Endothelial cell of umbilical vein (primary cell): ENCODE measurements around the gene RRP1B. TPM values are rescaled to one million over a fixed set of nuclear protein-coding genes. Genes with fewer than 3 reads are reported as not detected.

Source experiments
- BruUV-seq: library from RNA; stranded (reverse); fragments of 400-500 nt; replicated peaks from 2 replicates; lab custom pipeline; 2021; lab: Mats Ljungman, UMichigan
- CTCF ChIA-PET: fragments of 300-600, 350-600 bp; sonication (Branson Sonifier 250); formaldehyde crosslinking; loops from one replicate; lab custom pipeline; 2021; ENCODE audit warnings: antibody characterized with exemption, inconsistent platforms; lab: Charles Lee
- POLR2A ChIA-PET: fragments of 300-600, 350-600 bp; sonication (Branson Sonifier 250); formaldehyde crosslinking; loops from one replicate; lab custom pipeline; 2021; ENCODE audit warnings: antibody characterized with exemption, inconsistent platforms; lab: Charles Lee
- DNase-seq: peaks from one replicate; pipeline ENCODE4 v3.0.0-alpha.2; 2011; ENCODE audit warnings: low read depth, low spot score
- FAIRE-seq: peaks from 2 replicates; lab custom pipeline; 2011; peaks lifted over from hg19 to GRCh38; lab: Jason Lieb, UNC
- H2AFZ ChIP-seq: 2 replicates; pipeline ENCODE4 v1.6.0; 2012; ENCODE audit warnings: low read depth, low read length, control low read depth, inconsistent platforms
- H3K27ac ChIP-seq: 2 replicates; pipeline ENCODE4 v1.5.1; 2011; ENCODE audit warnings: low read depth, mild to moderate bottlenecking, control low read depth, low read length, moderate library complexity; ENCODE audit not compliant: insufficient read depth
- H3K27me3 ChIP-seq, 2 experiments: 2 replicates each; pipeline versions ENCODE4 v1.6.0 to v1.6.1; 2011; ENCODE audit warnings: low read length in 2 of 2, mixed read lengths in 1 of 2; ENCODE audit not compliant: control insufficient read depth in 2 of 2, insufficient read depth in 2 of 2
- H3K36me3 ChIP-seq, 2 experiments: 2 replicates in 1 of 2; 3 replicates in 1 of 2; pipeline ENCODE4 v1.5.1; 2011; ENCODE audit warnings: low read length in 2 of 2, mild to moderate bottlenecking in 1 of 2, moderate library complexity in 1 of 2; ENCODE audit not compliant: control insufficient read depth in 2 of 2, insufficient read depth in 2 of 2; ENCODE audit errors: extremely low read depth in 1 of 2
- H3K4me1 ChIP-seq: 3 replicates; pipeline ENCODE4 v1.5.1; 2011; ENCODE audit warnings: mild to moderate bottlenecking, low read length; ENCODE audit not compliant: control insufficient read depth, insufficient read depth; ENCODE audit errors: extremely low read depth
- H3K4me2 ChIP-seq: 2 replicates; pipeline ENCODE4 v1.6.1; 2011; ENCODE audit warnings: low read length, control low read depth, mixed read lengths; ENCODE audit not compliant: insufficient read depth
- H3K4me3 ChIP-seq, 3 experiments: fragments of 200-600 bp in 1 of 3; sonication (generic), shearing (Covaris generic) in 1 of 3; replicated peaks in 1 of 3; 2 replicates each; pipeline ENCODE4 v1.5.1; 2011 to 2016; ENCODE audit warnings: control low read depth in 3 of 3, low read length in 3 of 3, mild to moderate bottlenecking in 2 of 3, inconsistent platforms in 1 of 3, low read depth in 1 of 3, moderate library complexity in 1 of 3; ENCODE audit not compliant: insufficient read depth in 1 of 3
- H3K79me2 ChIP-seq: 2 replicates; pipeline ENCODE4 v1.6.0; 2012; ENCODE audit warnings: low read length, inconsistent platforms; ENCODE audit not compliant: control insufficient read depth, insufficient read depth
- H3K9ac ChIP-seq: replicated peaks from 2 replicates; pipeline ENCODE3; 2011; ENCODE audit warnings: low read length, control low read depth; ENCODE audit not compliant: insufficient read depth; ENCODE audit errors: extremely low read depth
- H3K9me1 ChIP-seq: replicated peaks from 3 replicates; pipeline ENCODE4 v1.6.0; 2011; ENCODE audit warnings: mild to moderate bottlenecking, low read length; ENCODE audit not compliant: control insufficient read depth, insufficient read depth; ENCODE audit errors: extremely low read depth
- H3K9me3 ChIP-seq: replicated peaks from 2 replicates; pipeline ENCODE4 v1.5.1; 2012; ENCODE audit warnings: low read length, inconsistent platforms; ENCODE audit not compliant: control insufficient read depth, insufficient read depth
- H4K20me1 ChIP-seq: replicated peaks from 2 replicates; pipeline ENCODE3; 2011; ENCODE audit warnings: mild to moderate bottlenecking, low read length; ENCODE audit not compliant: control insufficient read depth, insufficient read depth; ENCODE audit errors: extremely low read depth
- EZH2 ChIP-seq: IDR thresholded peaks from 2 replicates; pipeline ENCODE4 v1.6.1; 2012; ENCODE audit warnings: borderline replicate concordance, low read depth, mild to moderate bottlenecking, moderate library complexity, low read length, inconsistent platforms; ENCODE audit not compliant: severe bottlenecking
- FOS ChIP-seq: IDR thresholded peaks from 2 replicates; pipeline ENCODE4 v1.6.1; 2011; ENCODE audit warnings: mild to moderate bottlenecking, low read length, moderate library complexity, borderline replicate concordance; ENCODE audit not compliant: insufficient read depth
- GATA2 ChIP-seq: IDR thresholded peaks from 2 replicates; pipeline ENCODE4 v1.7.0; 2011; ENCODE audit warnings: low read depth, mild to moderate bottlenecking, moderate library complexity, mixed read lengths, low read length; ENCODE audit not compliant: insufficient read length, insufficient read depth
- JUN ChIP-seq: IDR thresholded peaks from 2 replicates; pipeline ENCODE4 v1.6.1; 2011; ENCODE audit warnings: borderline replicate concordance, low read depth; ENCODE audit not compliant: insufficient read length, insufficient read depth
- MYC ChIP-seq: IDR thresholded peaks from one replicate; pipeline ENCODE4 v1.6.1; 2011; ENCODE audit warnings: mild to moderate bottlenecking, low read depth, low read length
- POLR2A ChIP-seq: IDR thresholded peaks from 2 replicates; pipeline ENCODE4 v1.6.1; 2012; ENCODE audit warnings: low read depth, mild to moderate bottlenecking, control low read depth, low read length
- POLR2AphosphoS5 ChIP-seq: IDR thresholded peaks from 2 replicates; pipeline ENCODE4 v1.6.1; 2012; ENCODE audit warnings: low read depth, mild to moderate bottlenecking, control low read depth, low read length, moderate library complexity; ENCODE audit not compliant: insufficient read depth
- dilution Hi-C: fragments of 300-500 bp; cut with MboI; formaldehyde crosslinking; loops from one replicate; pipeline ENCODE4 v1.15.0; 2019; ENCODE audit warnings: low sequenced_read_pairs; ENCODE audit not compliant: extremely low pct_ligation_motif_present
- intact Hi-C: fragments of 100-400 bp; cut with micrococcal nuclease; formaldehyde crosslinking; loops from one replicate; pipeline ENCODE4 v1.10.0; 2022
- polyA plus RNA-seq, 4 experiments: library from polyadenylated mRNA; depleted of rRNA in 3 of 4; stranded (reverse) in 3 of 4; unstranded in 1 of 4; fragments of >200 nt; gene quantifications; 2 replicates each; pipeline versions ENCODE4 v1.2.1 to v1.2.3, GENCODE V29; 2011 to 2012; ENCODE audit warnings: missing spikeins in 1 of 4
- total RNA-seq: library from RNA; stranded (reverse); gene quantifications from 2 replicates; pipeline ENCODE4 v1.2.3, GENCODE V29; 2021
- TF ChIP-seq, protein P1 (sequence below): IDR thresholded peaks from 2 replicates; pipeline ENCODE4 v1.6.1; 2011; ENCODE audit not compliant: insufficient read depth, insufficient read length
- TF ChIP-seq, protein P2 (sequence below), 2 donors: IDR thresholded peaks; 1 replicate in 1 of 2; 2 replicates in 1 of 2; pipeline ENCODE4 v1.5.1; 2011; ENCODE audit warnings: low read length in 2 of 2, mild to moderate bottlenecking in 2 of 2, moderate library complexity in 2 of 2, control low read depth in 1 of 2, inconsistent platforms in 1 of 2, low read depth in 1 of 2; ENCODE audit not compliant: insufficient read depth in 1 of 2; ENCODE audit errors: extremely low read depth in 1 of 2

Gene RRP1B
- total and polyA plus RNA-seq, 2 donors (not counting 3 experiments of a cell fraction or from before 2014, with no cell fraction given), result 13.0 to 39.9 TPM

DNA sequence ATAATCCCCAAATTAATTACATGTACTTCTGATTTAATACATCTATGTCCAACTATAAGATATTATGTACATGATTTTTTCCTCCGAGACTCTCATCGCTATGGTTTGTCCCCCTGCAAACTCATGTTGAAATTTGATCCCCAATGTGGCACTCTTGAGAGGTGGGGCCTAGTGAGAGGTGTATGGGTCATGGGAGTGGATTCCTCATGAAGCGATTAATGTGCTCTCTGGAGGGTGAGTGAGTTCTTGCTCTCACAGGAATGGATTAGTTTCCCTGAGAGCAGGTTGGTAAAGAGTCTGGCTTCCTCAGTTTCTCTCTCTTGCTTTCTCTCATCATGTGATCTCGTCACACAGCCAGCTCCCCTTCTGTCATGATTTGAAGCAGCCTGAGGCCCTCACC is 16.2 kb upstream of the RRP1B start:
- dilution Hi-C loops (no loop called here), intact Hi-C loops (no loop called here)
- H3K79me2 ChIP-seq, result no peaks in the 10 kb centered on the region
- H3K9me3 ChIP-seq, result no peaks in the 10 kb centered on the region
- H3K27ac ChIP-seq, result no peak overlapping the region
- no TSS peak for BruUV-seq
- H3K4me1 ChIP-seq, result peaks cover 14% of the 10 kb centered on the region
- no peak overlapping the region for H3K9ac ChIP-seq
- ChIA-PET CTCF (no interaction called here), POLR2A (no interaction called here)
- H3K4me3 ChIP-seq, result no peak overlapping the region
- DNase-seq, result no peak
- no peaks in the 10 kb centered on the region for H3K9me1 ChIP-seq
- H4K20me1 ChIP-seq, result no peaks in the 10 kb centered on the region
- no peak for FAIRE-seq
- no peak overlapping the region for H2AFZ ChIP-seq
- no peaks in the 10 kb centered on the region for H3K27me3 ChIP-seq
- TF ChIP-seq FOS, result no peak
- TF ChIP-seq JUN, result no peak
- no peak for TF ChIP-seq POLR2AphosphoS5
- TF ChIP-seq MYC, result no peak
- no peak for TF ChIP-seq GATA2
- TF ChIP-seq, protein P1, sequence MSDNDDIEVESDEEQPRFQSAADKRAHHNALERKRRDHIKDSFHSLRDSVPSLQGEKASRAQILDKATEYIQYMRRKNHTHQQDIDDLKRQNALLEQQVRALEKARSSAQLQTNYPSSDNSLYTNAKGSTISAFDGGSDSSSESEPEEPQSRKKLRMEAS, result no peak
- no peak for TF ChIP-seq POLR2A
- TF ChIP-seq EZH2, result no peak
- TF ChIP-seq, protein P2, sequence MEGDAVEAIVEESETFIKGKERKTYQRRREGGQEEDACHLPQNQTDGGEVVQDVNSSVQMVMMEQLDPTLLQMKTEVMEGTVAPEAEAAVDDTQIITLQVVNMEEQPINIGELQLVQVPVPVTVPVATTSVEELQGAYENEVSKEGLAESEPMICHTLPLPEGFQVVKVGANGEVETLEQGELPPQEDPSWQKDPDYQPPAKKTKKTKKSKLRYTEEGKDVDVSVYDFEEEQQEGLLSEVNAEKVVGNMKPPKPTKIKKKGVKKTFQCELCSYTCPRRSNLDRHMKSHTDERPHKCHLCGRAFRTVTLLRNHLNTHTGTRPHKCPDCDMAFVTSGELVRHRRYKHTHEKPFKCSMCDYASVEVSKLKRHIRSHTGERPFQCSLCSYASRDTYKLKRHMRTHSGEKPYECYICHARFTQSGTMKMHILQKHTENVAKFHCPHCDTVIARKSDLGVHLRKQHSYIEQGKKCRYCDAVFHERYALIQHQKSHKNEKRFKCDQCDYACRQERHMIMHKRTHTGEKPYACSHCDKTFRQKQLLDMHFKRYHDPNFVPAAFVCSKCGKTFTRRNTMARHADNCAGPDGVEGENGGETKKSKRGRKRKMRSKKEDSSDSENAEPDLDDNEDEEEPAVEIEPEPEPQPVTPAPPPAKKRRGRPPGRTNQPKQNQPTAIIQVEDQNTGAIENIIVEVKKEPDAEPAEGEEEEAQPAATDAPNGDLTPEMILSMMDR (IDR thresholded peaks at IDR 0.05; ENCODE audit: extremely low read depth in 1 of 2, insufficient read depth in 1 of 2, low read depth in 1 of 2, low read length in 2 of 2), result no peak
- no peak overlapping the region for H3K4me2 ChIP-seq
- H3K36me3 ChIP-seq, result no peaks in the 10 kb centered on the region
